Measurements from ENCODE around the gene ACVR1C. TPM values are rescaled to one million over a fixed set of nuclear protein-coding genes. Genes with fewer than 3 reads are reported as not detected.

Gene ACVR1C
- total and polyA plus RNA-seq, 2 of the 4 experiments (the other 2 are of a cell fraction), result 0.07 to 0.18 TPM

DNA sequence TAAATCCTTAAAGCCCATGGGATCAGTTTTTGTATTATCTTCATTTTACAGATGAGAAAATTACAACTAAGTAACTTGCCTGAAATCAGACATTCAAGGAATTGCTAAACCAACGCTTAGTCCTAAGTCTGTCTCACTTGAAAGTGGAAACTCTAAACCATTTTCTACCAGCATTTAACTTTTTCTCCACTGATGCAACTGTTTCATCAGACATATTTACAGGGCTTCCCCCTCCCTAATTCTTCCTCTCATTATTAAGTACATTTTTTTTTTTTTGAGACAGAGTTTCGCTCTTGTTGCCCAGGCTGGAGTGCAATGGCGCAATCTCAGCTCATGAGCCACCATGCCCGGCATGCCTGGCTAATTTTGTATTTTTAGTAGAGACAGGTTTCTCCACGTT lies 88.6 kb downstream of the ACVR1C start:
- no peak overlapping the region for H2BK20ac ChIP-seq (ENCODE audit: low read depth, low read length)
- no peak overlapping the region for H3K4me2 ChIP-seq (ENCODE audit: low read depth, low read length)
- no peak for DNase-seq
- H3K27me3 ChIP-seq (ENCODE audit: control insufficient read depth, insufficient read depth, low read length), result no peaks in the 10 kb centered on the region
- ChIA-PET CTCF (no interaction called here), POLR2A (ENCODE audit: unreplicated experiment) (no interaction called here)
- no peak overlapping the region for H4K91ac ChIP-seq (ENCODE audit: insufficient read depth, low read depth, low read length)
- H3K4ac ChIP-seq (ENCODE audit: low read depth, low read length), result no peak overlapping the region
- no peaks in the 10 kb centered on the region for H3K4me1 ChIP-seq (ENCODE audit: control insufficient read depth, insufficient read depth, low read length)
- TF ChIP-seq CTCF (conservative IDR thresholded peaks at IDR 0.05; ENCODE audit: low read depth, low read length) (no peak), RFX5 (IDR thresholded peaks at IDR 0.05; ENCODE audit: low read depth, low read length) (no peak), RAD21 (IDR thresholded peaks at IDR 0.05; ENCODE audit: low read length) (no peak), POLR2A (IDR thresholded peaks at IDR 0.05; ENCODE audit: low read depth, low read length) (no peak), FOS (IDR thresholded peaks at IDR 0.05; ENCODE audit: low read depth, low read length) (no peak), CHD1 (IDR thresholded peaks at IDR 0.05; ENCODE audit: low read depth, low read length) (no peak), NFE2L2 (IDR thresholded peaks at IDR 0.05; ENCODE audit: low read depth, low read length) (no peak), SMC3 (IDR thresholded peaks at IDR 0.05; ENCODE audit: low read depth, low read length) (no peak), MXI1 (IDR thresholded peaks at IDR 0.05; ENCODE audit: borderline replicate concordance, low read depth, low read length) (no peak), MAZ (IDR thresholded peaks at IDR 0.05; ENCODE audit: borderline replicate concordance, low read depth, low read length) (no peak), RCOR1 (IDR thresholded peaks at IDR 0.05; ENCODE audit: insufficient replicate concordance, low read length) (no peak), MAFK (IDR thresholded peaks at IDR 0.05; ENCODE audit: low read depth, low read length) (no peak), BHLHE40 (IDR thresholded peaks at IDR 0.05; ENCODE audit: low read depth, low read length) (no peak), CEBPB (IDR thresholded peaks at IDR 0.05; ENCODE audit: low read depth, low read length) (no peak)
- TF ChIP-seq, protein P1, sequence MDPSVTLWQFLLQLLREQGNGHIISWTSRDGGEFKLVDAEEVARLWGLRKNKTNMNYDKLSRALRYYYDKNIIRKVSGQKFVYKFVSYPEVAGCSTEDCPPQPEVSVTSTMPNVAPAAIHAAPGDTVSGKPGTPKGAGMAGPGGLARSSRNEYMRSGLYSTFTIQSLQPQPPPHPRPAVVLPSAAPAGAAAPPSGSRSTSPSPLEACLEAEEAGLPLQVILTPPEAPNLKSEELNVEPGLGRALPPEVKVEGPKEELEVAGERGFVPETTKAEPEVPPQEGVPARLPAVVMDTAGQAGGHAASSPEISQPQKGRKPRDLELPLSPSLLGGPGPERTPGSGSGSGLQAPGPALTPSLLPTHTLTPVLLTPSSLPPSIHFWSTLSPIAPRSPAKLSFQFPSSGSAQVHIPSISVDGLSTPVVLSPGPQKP (IDR thresholded peaks at IDR 0.05; ENCODE audit: borderline replicate concordance, low read depth, low read length), result no peak
- TF ChIP-seq, protein P2, sequence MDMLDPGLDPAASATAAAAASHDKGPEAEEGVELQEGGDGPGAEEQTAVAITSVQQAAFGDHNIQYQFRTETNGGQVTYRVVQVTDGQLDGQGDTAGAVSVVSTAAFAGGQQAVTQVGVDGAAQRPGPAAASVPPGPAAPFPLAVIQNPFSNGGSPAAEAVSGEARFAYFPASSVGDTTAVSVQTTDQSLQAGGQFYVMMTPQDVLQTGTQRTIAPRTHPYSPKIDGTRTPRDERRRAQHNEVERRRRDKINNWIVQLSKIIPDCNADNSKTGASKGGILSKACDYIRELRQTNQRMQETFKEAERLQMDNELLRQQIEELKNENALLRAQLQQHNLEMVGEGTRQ (IDR thresholded peaks at IDR 0.05; ENCODE audit: low read depth, low read length), result no peak
- intact Hi-C loops (cut with micrococcal nuclease), result no loop called here
- no peak overlapping the region for H3K23ac ChIP-seq (ENCODE audit: low read depth, low read length)
- no peak overlapping the region for H3K27ac ChIP-seq (ENCODE audit: insufficient read depth, low read length)
- no TSS peak for BruUV-seq (replicated peaks)
- H3K4me3 ChIP-seq (ENCODE audit: insufficient read depth, low read depth, low read length), result no peak overlapping the region
- no peak overlapping the region for H3K9ac ChIP-seq (ENCODE audit: low read depth, low read length)
- no peaks in the 10 kb centered on the region for H4K20me1 ChIP-seq (ENCODE audit: insufficient read depth, low read length)
- no peak overlapping the region for H2BK15ac ChIP-seq (ENCODE audit: low read depth, low read length)
- no peak for ATAC-seq (ENCODE audit: low read depth)
- H3K14ac ChIP-seq (replicated peaks; ENCODE audit: low read depth, low read length), result no peak overlapping the region
- H2BK120ac ChIP-seq (ENCODE audit: low read depth, low read length), result no peak overlapping the region
- no peaks in the 10 kb centered on the region for H3K9me1 ChIP-seq (ENCODE audit: insufficient read depth, low read length)
- H3K56ac ChIP-seq (ENCODE audit: extremely low read depth, insufficient read depth, low read length), result no peak overlapping the region
- H3K79me1 ChIP-seq (ENCODE audit: low read depth in 1 of 2, low read length in 2 of 2), result no peaks in the 10 kb centered on the region
- H4K5ac ChIP-seq (ENCODE audit: low read depth, low read length), result no peak overlapping the region
- in situ Hi-C loops (cut with MboI; ENCODE audit: low sequenced_read_pairs), result no loop called here
- H4K8ac ChIP-seq (ENCODE audit: low read depth in 2 of 2, low read length in 2 of 2), result no peak overlapping the region
- H3K36me3 ChIP-seq (ENCODE audit: control insufficient read depth, insufficient read depth, low read length), result no peaks in the 10 kb centered on the region
- no peak overlapping the region for H3K18ac ChIP-seq (ENCODE audit: low read depth, low read length)
- no peak overlapping the region for H2BK5ac ChIP-seq (ENCODE audit: low read depth, low read length, poor library complexity, severe bottlenecking)
- no peak overlapping the region for H2AK9ac ChIP-seq (replicated peaks; ENCODE audit: low read depth, low read length, poor library complexity)
- no peak overlapping the region for H2AFZ ChIP-seq (replicated peaks; ENCODE audit: low read length, poor library complexity)
- WGBS, 2 experiments (ENCODE audit: extremely low coverage in 2 of 2, insufficient read length in 1 of 2), result 80% methylated on average over 2 of the region's 5 CpGs; no CpG with 5 or more reads in 1 of the 2 experiments
- no peaks in the 10 kb centered on the region for H3K9me3 ChIP-seq (ENCODE audit: control insufficient read depth, insufficient read depth, low read length)
- dilution Hi-C loops (cut with HindIII; ENCODE audit: low sequenced_read_pairs, unreplicated experiment), result no loop called here
- H2AK5ac ChIP-seq (ENCODE audit: low read depth, low read length), result no peak overlapping the region

All from IMR-90 (cell line).